Psoas muscle (tissue), 8 donors: ENCODE data around the gene CLK4. TPM values are rescaled to one million over a fixed set of nuclear protein-coding genes. Genes with fewer than 3 reads are reported as not detected.

ENCODE experiments used
- ATAC-seq, 4 donors: fragments of 200-7000 bp; cut with Tn5 transposase; one replicate each; pipeline ENCODE4 v1.9.1; 2020; ENCODE audit warnings: moderate library complexity in 3 of 4, mild to moderate bottlenecking in 2 of 4
- DNase-seq, 2 donors: peaks; one replicate each; pipeline ENCODE4 v3.0.0-alpha.2; 2020
- H3K27ac ChIP-seq: fragments of 200-600 bp; one replicate; pipeline ENCODE4 v1.8.0; 2022
- H3K27me3 ChIP-seq, 3 donors: fragments of 200-600 bp in 1 of 3; one replicate each; pipeline versions ENCODE4 v1.6.1 to v1.8.0; 2013 to 2022; ENCODE audit warnings: low read length in 2 of 3, mild to moderate bottlenecking in 2 of 3, moderate library complexity in 1 of 3; ENCODE audit not compliant: insufficient read depth in 3 of 3
- H3K36me3 ChIP-seq, 2 donors: fragments of 200-600 bp in 1 of 2; one replicate each; pipeline versions ENCODE4 v1.6.1 to v1.8.0; 2013 to 2022; ENCODE audit warnings: low read depth in 1 of 2, mild to moderate bottlenecking in 1 of 2, moderate library complexity in 1 of 2; ENCODE audit not compliant: insufficient read depth in 1 of 2
- H3K4me1 ChIP-seq: fragments of 200-600 bp; one replicate; pipeline ENCODE4 v1.8.0; 2022
- H3K4me3 ChIP-seq: fragments of 200-600 bp; one replicate; pipeline ENCODE4 v1.8.0; 2022; ENCODE audit warnings: mild to moderate bottlenecking
- H3K9me3 ChIP-seq: fragments of 200-600 bp; one replicate; pipeline ENCODE4 v1.8.0; 2022
- CTCF ChIP-seq: fragments of 200-600 bp; IDR thresholded peaks from one replicate; pipeline ENCODE4 v1.8.0; 2022; ENCODE audit warnings: antibody characterized with exemption
- WGBS, 3 donors: extraction: QIAGEN DNeasy Blood & Tissue Kit; methylation state at CpG; one replicate each; pipeline versions ENCODE4 v1.1.6 to v1.1.7; 2013; 5-methylcytosine and 5-hydroxymethylcytosine counted together
- intact Hi-C, 2 donors: fragments of 100-400 bp; cut with DNase I; formaldehyde crosslinking; loops; one replicate each; pipeline versions ENCODE4 v1.11.0 to v1.14.2; 2022
- polyA plus RNA-seq, 3 donors: library from polyadenylated mRNA; stranded (reverse); fragments of 200-250 nt; gene quantifications; one replicate each; pipeline ENCODE4 v1.2.3, GENCODE V29; 2013
- total RNA-seq, 4 donors: library from RNA; stranded (reverse); fragmentation: NEBNext Ultra II Directional in 2 of 4; extraction: Animal tissue kit (Norgen Biotek cat#: 25700) in 2 of 4; gene quantifications; one replicate each; pipeline versions ENCODE4 v1.2.1 to v1.2.4, GENCODE V29; 2021 to 2023
- donor health status: healthy with polysubstance abuse.
- donor health status: DM: no; HTN: no; CAD: no; lungs with moderate emphysema.
- donor health status: Bipolar disorder and iron deficiency.
- donor health status: healthy.
- donor health status: DM: yes; HTN: yes; CAD: no.
- donor health status: DM: no; HTN: no; CAD: no.
- donor health status: DM: no; HTN: no; CAD: no.
- donor health status: DM: yes; HTN: yes; CAD: no.

CLK4 gene
- total and polyA plus RNA-seq, 7 donors = 4.9 to 31.5 (median 15.1) TPM

- Histone ChIP-seq H3K27ac (no peak overlapping the region), H3K4me3 (no peak overlapping the region), H3K4me1 (no peaks in the 10 kb centered on the region), H3K27me3 (peaks cover 0 to 2% (median 0%) of the 10 kb centered on the region in 3 donors), H3K36me3 (no peaks in the 10 kb centered on the region), H3K9me3 (no peaks in the 10 kb centered on the region)
- no peak for TF ChIP-seq CTCF
- intact Hi-C loops = no loop called here
- ATAC-seq (no peak), DNase-seq (no peak)
- WGBS, 3 donors = 81 to 87% (median 84%) methylated on average over 4 of the region's 4 CpGs
Observed at GRCh38 chr5:178672630-178673029, 45.8 kb upstream of the CLK4 start.

GRCh38 chr5:178671602-178672144 lies 44.8 kb upstream of the CLK4 start:
- no peak for TF ChIP-seq CTCF
- intact Hi-C loops = no loop called here
- ATAC-seq (no peak), DNase-seq (no peak)
- H3K27me3 ChIP-seq = peaks cover 0 to 8% (median 2%) of the 10 kb centered on the region in 3 donors
- H3K9me3 ChIP-seq = no peaks in the 10 kb centered on the region
- H3K36me3 ChIP-seq = no peaks in the 10 kb centered on the region
- no peak overlapping the region for H3K4me3 ChIP-seq
- no peak overlapping the region for H3K27ac ChIP-seq
- no peaks in the 10 kb centered on the region for H3K4me1 ChIP-seq
- 40 to 42% (median 41%) methylated on average over 7 of the region's 7 CpGs for WGBS, 3 donors

- intact Hi-C loops = no loop called here
- ATAC-seq (no peak), DNase-seq (no peak)
- Histone ChIP-seq H3K27ac (no peak overlapping the region), H3K4me3 (no peak overlapping the region), H3K4me1 (no peaks in the 10 kb centered on the region), H3K9me3 (no peaks in the 10 kb centered on the region), H3K27me3 (peaks cover 0 to 8% (median 2%) of the 10 kb centered on the region in 3 donors), H3K36me3 (no peaks in the 10 kb centered on the region)
- TF ChIP-seq CTCF = no peak
- 83 to 87% (median 84%) methylated on average over 10 of the region's 10 CpGs for WGBS, 3 donors
Observed at GRCh38 chr5:178670351-178670885, 43.6 kb upstream of the CLK4 start.

DNA sequence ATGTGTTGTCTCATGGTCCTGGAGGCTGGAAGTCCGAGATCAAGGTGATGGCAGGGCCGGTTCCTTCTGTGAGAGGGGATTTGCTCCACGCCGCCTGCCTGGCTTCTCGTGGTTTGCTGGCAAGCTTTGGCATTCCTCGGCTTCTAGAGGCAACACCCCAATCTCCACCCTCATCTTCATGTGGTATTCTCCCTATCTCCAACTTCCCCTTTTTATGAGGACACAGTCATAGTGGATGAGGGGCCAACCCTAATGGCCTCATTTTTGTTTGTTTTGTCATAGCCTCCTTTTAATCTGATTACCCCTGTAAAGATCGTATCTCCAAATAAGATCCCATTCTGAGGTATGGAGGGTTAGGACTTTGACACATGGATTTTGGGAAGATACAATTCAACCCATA lies 41.7 kb upstream of the CLK4 start:
- ATAC-seq (no peak), DNase-seq (no peak)
- H3K36me3 ChIP-seq = no peaks in the 10 kb centered on the region
- H3K4me1 ChIP-seq = no peaks in the 10 kb centered on the region
- intact Hi-C loops = no loop called here
- peaks cover 0 to 8% (median 2%) of the 10 kb centered on the region in 3 donors for H3K27me3 ChIP-seq
- H3K27ac ChIP-seq = no peak overlapping the region
- H3K4me3 ChIP-seq = no peak overlapping the region
- 78 to 82% (median 79%) methylated on average over 7 of the region's 7 CpGs for WGBS, 3 donors
- H3K9me3 ChIP-seq = no peaks in the 10 kb centered on the region
- no peak for TF ChIP-seq CTCF

GRCh38 chr5:178667688-178668087 lies 40.8 kb upstream of the CLK4 start:
- Histone ChIP-seq H3K4me3 (no peak overlapping the region), H3K4me1 (no peaks in the 10 kb centered on the region), H3K27me3 (peaks cover 0 to 8% (median 2%) of the 10 kb centered on the region in 3 donors), H3K27ac (no peak overlapping the region), H3K36me3 (no peaks in the 10 kb centered on the region), H3K9me3 (no peaks in the 10 kb centered on the region)
- TF ChIP-seq CTCF = no peak
- DNase-seq (no peak), ATAC-seq (no peak)
- WGBS, 3 donors = 68 to 70% (median 70%) methylated on average over 10 of the region's 10 CpGs
- intact Hi-C loops = no loop called here
